HCEC 1CT (cell line): ENCODE measurements around the gene ENKUR.

Experiments used
- DNase-seq: peaks from one replicate; pipeline ENCODE4 v3.0.0-alpha.2; 2017

ENKUR gene

GRCh38 chr10:25015828-25016375 lies at the start of gene ENKUR:
Gene ENKUR (minus strand): TSS chr10:25016158. CDS start chr10:25015936, 222 bp downstream.
- DNase-seq, result peak; percentile 85

GRCh38 chr10:25064401-25064800 lies 48.4 kb upstream of the ENKUR start:
- no peak for DNase-seq

- DNase-seq, result no peak
Measured at GRCh38 chr10:25063644-25064043, 47.7 kb upstream of the ENKUR start.

- DNase-seq, result no peak
Measured at GRCh38 chr10:25063157-25063556, 47.2 kb upstream of the ENKUR start.

GRCh38 chr10:25061711-25062449 lies 45.9 kb upstream of the ENKUR start:
- peak; percentile 2 for DNase-seq

GRCh38 chr10:25061125-25061524 lies 45.2 kb upstream of the ENKUR start:
- no peak for DNase-seq

- peak; percentile 74 for DNase-seq
Measured at GRCh38 chr10:25059990-25060389, 44.0 kb upstream of the ENKUR start.

- DNase-seq, result no peak
Measured at GRCh38 chr10:25057886-25058285, 41.9 kb upstream of the ENKUR start.

- no peak for DNase-seq
Measured at GRCh38 chr10:25056726-25057125, 40.8 kb upstream of the ENKUR start.

- DNase-seq, result no peak
Measured at GRCh38 chr10:25052012-25052411, 36.1 kb upstream of the ENKUR start.

- no peak for DNase-seq
Measured at GRCh38 chr10:25050402-25050801, 34.4 kb upstream of the ENKUR start.

GRCh38 chr10:25049966-25050365 lies 34.0 kb upstream of the ENKUR start:
- DNase-seq, result no peak

GRCh38 chr10:25048450-25048849 lies 32.5 kb upstream of the ENKUR start:
- no peak for DNase-seq

GRCh38 chr10:25047591-25048301 lies 31.8 kb upstream of the ENKUR start:
- peak; percentile 77 for DNase-seq

GRCh38 chr10:25047088-25047487 lies 31.1 kb upstream of the ENKUR start:
- no peak for DNase-seq

- DNase-seq, result no peak
Measured at GRCh38 chr10:25046641-25047040, 30.7 kb upstream of the ENKUR start.

- DNase-seq, result no peak
Measured at GRCh38 chr10:25039531-25039930, 23.6 kb upstream of the ENKUR start.

GRCh38 chr10:25038325-25038724 lies 22.4 kb upstream of the ENKUR start:
- no peak for DNase-seq

- no peak for DNase-seq
Measured at GRCh38 chr10:25036381-25036780, 20.4 kb upstream of the ENKUR start.

GRCh38 chr10:25029519-25029918 lies 13.6 kb upstream of the ENKUR start:
- no peak for DNase-seq

- peak; percentile 44 for DNase-seq
Measured at GRCh38 chr10:25028711-25029110, 12.8 kb upstream of the ENKUR start.

GRCh38 chr10:25026463-25026862 lies 10.5 kb upstream of the ENKUR start:
- peak; percentile 20 for DNase-seq

- DNase-seq, result no peak
Measured at GRCh38 chr10:25024528-25024927, 8.6 kb upstream of the ENKUR start.

- no peak for DNase-seq
Measured at GRCh38 chr10:25023278-25023677, 7.3 kb upstream of the ENKUR start.
